Nephron (organoid): ENCODE data around the gene TMEM222.
A peak's percentile ranks its signal among the peaks of the same experiment; 100 is the strongest.

Experiments used
- H3K27ac Mint-ChIP-seq, 3 experiments: 2 replicates each; pipeline ENCODE4 v1.8.0; 2020; ENCODE audit warnings: mixed read lengths in 3 of 3, mild to moderate bottlenecking in 2 of 3, moderate library complexity in 1 of 3
- H3K27me3 Mint-ChIP-seq: 2 replicates; pipeline ENCODE4 v1.8.0; 2021; ENCODE audit warnings: low read depth, mild to moderate bottlenecking, moderate library complexity, mixed read lengths
- H3K36me3 Mint-ChIP-seq: 2 replicates; pipeline ENCODE4 v1.8.0; 2020; ENCODE audit warnings: low read depth, mixed read lengths
- H3K4me1 Mint-ChIP-seq: 2 replicates; pipeline ENCODE4 v1.8.0; 2020; ENCODE audit warnings: mixed read lengths
- H3K4me3 Mint-ChIP-seq, 3 experiments: 2 replicates each; pipeline ENCODE4 v1.8.0; 2020; ENCODE audit warnings: mild to moderate bottlenecking in 3 of 3, mixed read lengths in 3 of 3, moderate library complexity in 2 of 3
- H3K9me3 Mint-ChIP-seq: 2 replicates; pipeline ENCODE4 v1.8.0; 2020; ENCODE audit warnings: mixed read lengths
- CTCF ChIP-seq, 3 experiments: fragments of 200-600 bp; sonication (generic); IDR thresholded peaks; one replicate each; pipeline ENCODE4 v1.5.0; 2021; ENCODE audit warnings: antibody characterized with exemption in 3 of 3; ENCODE audit not compliant: unreplicated experiment in 3 of 3

The TMEM222 gene

GRCh38 chr1:27325286-27325685, 3.3 kb downstream of the TMEM222 start:
- peak overlapping the region in 1 of 3 experiments; percentile 43 for H3K4me3 Mint-ChIP-seq
- H3K27me3 Mint-ChIP-seq, result no peaks in the 10 kb centered on the region
- H3K27ac Mint-ChIP-seq, result no peak overlapping the region
- peaks cover 39% of the 10 kb centered on the region for H3K4me1 Mint-ChIP-seq
- no peak for TF ChIP-seq CTCF (IDR thresholded peaks at IDR 0.05; ENCODE audit: unreplicated experiment in 3 of 3)
- H3K36me3 Mint-ChIP-seq, result peaks cover 33% of the 10 kb centered on the region
- no peaks in the 10 kb centered on the region for H3K9me3 Mint-ChIP-seq

- no peak for TF ChIP-seq CTCF (IDR thresholded peaks at IDR 0.05; ENCODE audit: unreplicated experiment in 3 of 3)
- H3K4me1 Mint-ChIP-seq, result peaks cover 31% of the 10 kb centered on the region
- no peaks in the 10 kb centered on the region for H3K27me3 Mint-ChIP-seq
- peaks cover 46% of the 10 kb centered on the region for H3K36me3 Mint-ChIP-seq
- H3K9me3 Mint-ChIP-seq, result no peaks in the 10 kb centered on the region
- no peak overlapping the region for H3K27ac Mint-ChIP-seq
- H3K4me3 Mint-ChIP-seq, result no peak overlapping the region
These were observed 6.0 kb downstream of the TMEM222 start for GRCh38 chr1:27327964-27328363.

GRCh38 chr1:27330786-27331185, 8.8 kb downstream of the TMEM222 start:
- no peaks in the 10 kb centered on the region for H3K27me3 Mint-ChIP-seq
- TF ChIP-seq CTCF (IDR thresholded peaks at IDR 0.05; ENCODE audit: unreplicated experiment in 3 of 3), result no peak
- H3K9me3 Mint-ChIP-seq, result no peaks in the 10 kb centered on the region
- no peak overlapping the region for H3K27ac Mint-ChIP-seq
- H3K4me1 Mint-ChIP-seq, result peaks cover 17% of the 10 kb centered on the region
- peaks cover 49% of the 10 kb centered on the region for H3K36me3 Mint-ChIP-seq
- no peak overlapping the region for H3K4me3 Mint-ChIP-seq

- H3K4me1 Mint-ChIP-seq, result peaks cover 12% of the 10 kb centered on the region
- H3K36me3 Mint-ChIP-seq, result peaks cover 51% of the 10 kb centered on the region
- no peak overlapping the region for H3K4me3 Mint-ChIP-seq
- no peaks in the 10 kb centered on the region for H3K9me3 Mint-ChIP-seq
- H3K27ac Mint-ChIP-seq, result no peak overlapping the region
- H3K27me3 Mint-ChIP-seq, result no peaks in the 10 kb centered on the region
- no peak for TF ChIP-seq CTCF (IDR thresholded peaks at IDR 0.05; ENCODE audit: unreplicated experiment in 3 of 3)
These were observed 9.5 kb downstream of the TMEM222 start for GRCh38 chr1:27331426-27331825.

- no peaks in the 10 kb centered on the region for H3K27me3 Mint-ChIP-seq
- peaks cover 7% of the 10 kb centered on the region for H3K4me1 Mint-ChIP-seq
- H3K4me3 Mint-ChIP-seq, result no peak overlapping the region
- no peaks in the 10 kb centered on the region for H3K9me3 Mint-ChIP-seq
- H3K27ac Mint-ChIP-seq, result no peak overlapping the region
- no peak for TF ChIP-seq CTCF (IDR thresholded peaks at IDR 0.05; ENCODE audit: unreplicated experiment in 3 of 3)
- peaks cover 55% of the 10 kb centered on the region for H3K36me3 Mint-ChIP-seq
These were observed 10.0 kb downstream of the TMEM222 start for GRCh38 chr1:27331922-27332321.

- no peak overlapping the region for H3K4me3 Mint-ChIP-seq
- TF ChIP-seq CTCF (IDR thresholded peaks at IDR 0.05; ENCODE audit: unreplicated experiment in 3 of 3), result peak; percentile 77 to 84 (median 78)
These were observed 10.7 kb downstream of the TMEM222 start for GRCh38 chr1:27332536-27333281.

More at GRCh38 chr1:27332536-27333281, 10.7 kb downstream of the TMEM222 start:
- H3K4me1 Mint-ChIP-seq, result peaks cover 5% of the 10 kb centered on the region
- H3K27ac Mint-ChIP-seq, result no peak overlapping the region
- H3K27me3 Mint-ChIP-seq, result no peaks in the 10 kb centered on the region
- no peaks in the 10 kb centered on the region for H3K9me3 Mint-ChIP-seq
- H3K36me3 Mint-ChIP-seq, result peaks cover 56% of the 10 kb centered on the region
